Jurkat, Clone E6-1 (cell line): ENCODE data around the gene PAK4.
"Not testable (repeated sequence)": the region's sequence is repeated elsewhere in the genome, so short reads cannot be mapped to it uniquely, and the experiment has no call there.

Source experiments
- DNase-seq: peaks from one replicate; pipeline ENCODE4 v3.0.0-alpha.2; 2011; ENCODE audit warnings: low read depth, low spot score
- H3K4me3 ChIP-seq: 2 replicates; pipeline ENCODE4 v1.5.1; 2011; ENCODE audit warnings: mild to moderate bottlenecking, low read length, control low read depth, moderate library complexity

The PAK4 gene

GRCh38 chr19:39141929-39142328, 16.3 kb downstream of the PAK4 start:
- no peak overlapping the region for H3K4me3 ChIP-seq
- no peak for DNase-seq

GRCh38 chr19:39142630-39143029, 17.0 kb downstream of the PAK4 start:
- DNase-seq: no peak
- no peak overlapping the region for H3K4me3 ChIP-seq

GRCh38 chr19:39143757-39144289, 18.2 kb downstream of the PAK4 start:
- not testable (repeated sequence) for H3K4me3 ChIP-seq, DNase-seq

GRCh38 chr19:39144290-39145071, 18.9 kb downstream of the PAK4 start:
- no peak overlapping the region for H3K4me3 ChIP-seq
- no peak for DNase-seq

- no peak for DNase-seq
- no peak overlapping the region for H3K4me3 ChIP-seq
These were observed 19.8 kb downstream of the PAK4 start for GRCh38 chr19:39145180-39145953.

- DNase-seq: no peak
- H3K4me3 ChIP-seq: no peak overlapping the region
These were observed 20.5 kb downstream of the PAK4 start for GRCh38 chr19:39146091-39146490.

GRCh38 chr19:39146686-39147450, 21.3 kb downstream of the PAK4 start:
- no peak for DNase-seq
- H3K4me3 ChIP-seq: no peak overlapping the region

GRCh38 chr19:39147480-39147879, 21.9 kb downstream of the PAK4 start:
- H3K4me3 ChIP-seq: no peak overlapping the region
- no peak for DNase-seq

GRCh38 chr19:39148939-39149529, 23.4 kb downstream of the PAK4 start:
- H3K4me3 ChIP-seq: no peak overlapping the region
- no peak for DNase-seq

- no peak overlapping the region for H3K4me3 ChIP-seq
- DNase-seq: no peak
These were observed 24.6 kb downstream of the PAK4 start for GRCh38 chr19:39150235-39150634.

- no peak for DNase-seq
- no peak overlapping the region for H3K4me3 ChIP-seq
These were observed 25.4 kb downstream of the PAK4 start for GRCh38 chr19:39150807-39151600.

- no peak for DNase-seq
- H3K4me3 ChIP-seq: no peak overlapping the region
These were observed 26.5 kb downstream of the PAK4 start for GRCh38 chr19:39152066-39152465.

- H3K4me3 ChIP-seq: no peak overlapping the region
These were observed 28.6 kb downstream of the PAK4 start for GRCh38 chr19:39154100-39154628.

GRCh38 chr19:39154629-39155100, 29.1 kb downstream of the PAK4 start:
- H3K4me3 ChIP-seq: no peak overlapping the region
- no peak for DNase-seq

More at GRCh38 chr19:39154100-39154628, 28.6 kb downstream of the PAK4 start:
- DNase-seq: no peak

- no peak for DNase-seq
These were observed 29.6 kb downstream of the PAK4 start for GRCh38 chr19:39155114-39155700.

GRCh38 chr19:39155741-39156140, 30.2 kb downstream of the PAK4 start:
- no peak overlapping the region for H3K4me3 ChIP-seq
- no peak for DNase-seq

More at GRCh38 chr19:39155114-39155700, 29.6 kb downstream of the PAK4 start:
- no peak overlapping the region for H3K4me3 ChIP-seq

GRCh38 chr19:39156326-39157230, 31.0 kb downstream of the PAK4 start:
- H3K4me3 ChIP-seq: no peak overlapping the region

More at GRCh38 chr19:39156326-39157230, 31.0 kb downstream of the PAK4 start:
- no peak for DNase-seq
